Measurements from ENCODE around the gene SLC39A13. TPM values are rescaled to one million over a fixed set of nuclear protein-coding genes. Genes with fewer than 3 reads are reported as not detected.

Gene SLC39A13
- total and polyA plus RNA-seq, 2 of the 13 experiments (the other 11 are each of a cell fraction or from before 2014, with no cell fraction given) = 15.3 to 30.5 TPM

DNA sequence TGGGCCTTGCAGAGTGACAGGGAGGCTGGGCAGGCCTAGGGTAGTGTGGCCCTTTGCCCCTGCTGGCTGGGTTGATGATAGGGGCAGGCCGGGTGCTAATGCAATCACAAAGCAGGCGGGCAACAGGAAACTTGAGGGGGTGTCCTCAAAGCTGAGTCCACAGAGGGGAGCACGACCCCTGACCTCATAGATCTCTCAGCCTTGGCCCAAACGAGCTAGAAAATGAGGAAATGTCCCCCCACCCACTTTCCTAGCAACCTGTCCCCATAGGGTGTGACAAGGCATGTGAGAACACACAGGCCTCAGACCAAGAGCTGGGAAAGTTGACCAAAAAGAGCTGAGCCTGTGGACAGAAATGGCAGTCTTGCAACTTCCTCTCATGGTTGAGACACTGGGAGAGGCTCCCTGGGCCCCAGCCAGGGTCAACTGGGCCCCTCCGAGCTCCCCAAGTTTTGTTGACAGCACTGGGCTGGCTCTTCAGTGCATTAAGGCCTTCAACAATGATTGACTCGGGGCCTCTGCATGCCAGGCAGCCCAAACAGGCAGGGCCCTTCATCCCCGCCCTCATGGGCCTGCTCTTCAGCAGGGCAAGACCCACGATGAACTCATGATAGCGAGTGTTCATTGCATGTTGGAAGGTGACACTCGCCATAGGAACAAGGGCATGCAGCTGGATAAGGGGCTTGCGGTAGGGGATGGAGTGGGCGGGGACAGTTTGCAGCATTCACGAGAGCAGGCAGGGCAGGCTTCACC is 20.3 kb upstream of the SLC39A13 start (continued):
- no peak for TF ChIP-seq JUNB (CRISPR knock-in tag; IDR thresholded peaks at IDR 0.05; ENCODE audit: borderline replicate concordance)
- no peak for TF ChIP-seq ZBTB20 (CRISPR knock-in tag; IDR thresholded peaks at IDR 0.05; ENCODE audit: borderline replicate concordance, low read depth)
- no peak for TF ChIP-seq ZMYM3 (CRISPR knock-in tag; IDR thresholded peaks at IDR 0.05)
- peak; percentile 41 for TF ChIP-seq PHF8 (CRISPR knock-in tag; IDR thresholded peaks at IDR 0.05)
- TF ChIP-seq NCOA2 (CRISPR knock-in tag; IDR thresholded peaks at IDR 0.05) = no peak
- TF ChIP-seq, protein P1, sequence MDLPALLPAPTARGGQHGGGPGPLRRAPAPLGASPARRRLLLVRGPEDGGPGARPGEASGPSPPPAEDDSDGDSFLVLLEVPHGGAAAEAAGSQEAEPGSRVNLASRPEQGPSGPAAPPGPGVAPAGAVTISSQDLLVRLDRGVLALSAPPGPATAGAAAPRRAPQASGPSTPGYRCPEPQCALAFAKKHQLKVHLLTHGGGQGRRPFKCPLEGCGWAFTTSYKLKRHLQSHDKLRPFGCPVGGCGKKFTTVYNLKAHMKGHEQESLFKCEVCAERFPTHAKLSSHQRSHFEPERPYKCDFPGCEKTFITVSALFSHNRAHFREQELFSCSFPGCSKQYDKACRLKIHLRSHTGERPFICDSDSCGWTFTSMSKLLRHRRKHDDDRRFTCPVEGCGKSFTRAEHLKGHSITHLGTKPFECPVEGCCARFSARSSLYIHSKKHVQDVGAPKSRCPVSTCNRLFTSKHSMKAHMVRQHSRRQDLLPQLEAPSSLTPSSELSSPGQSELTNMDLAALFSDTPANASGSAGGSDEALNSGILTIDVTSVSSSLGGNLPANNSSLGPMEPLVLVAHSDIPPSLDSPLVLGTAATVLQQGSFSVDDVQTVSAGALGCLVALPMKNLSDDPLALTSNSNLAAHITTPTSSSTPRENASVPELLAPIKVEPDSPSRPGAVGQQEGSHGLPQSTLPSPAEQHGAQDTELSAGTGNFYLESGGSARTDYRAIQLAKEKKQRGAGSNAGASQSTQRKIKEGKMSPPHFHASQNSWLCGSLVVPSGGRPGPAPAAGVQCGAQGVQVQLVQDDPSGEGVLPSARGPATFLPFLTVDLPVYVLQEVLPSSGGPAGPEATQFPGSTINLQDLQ (CRISPR knock-in tag; IDR thresholded peaks at IDR 0.05) = no peak
- TF ChIP-seq, protein P2, sequence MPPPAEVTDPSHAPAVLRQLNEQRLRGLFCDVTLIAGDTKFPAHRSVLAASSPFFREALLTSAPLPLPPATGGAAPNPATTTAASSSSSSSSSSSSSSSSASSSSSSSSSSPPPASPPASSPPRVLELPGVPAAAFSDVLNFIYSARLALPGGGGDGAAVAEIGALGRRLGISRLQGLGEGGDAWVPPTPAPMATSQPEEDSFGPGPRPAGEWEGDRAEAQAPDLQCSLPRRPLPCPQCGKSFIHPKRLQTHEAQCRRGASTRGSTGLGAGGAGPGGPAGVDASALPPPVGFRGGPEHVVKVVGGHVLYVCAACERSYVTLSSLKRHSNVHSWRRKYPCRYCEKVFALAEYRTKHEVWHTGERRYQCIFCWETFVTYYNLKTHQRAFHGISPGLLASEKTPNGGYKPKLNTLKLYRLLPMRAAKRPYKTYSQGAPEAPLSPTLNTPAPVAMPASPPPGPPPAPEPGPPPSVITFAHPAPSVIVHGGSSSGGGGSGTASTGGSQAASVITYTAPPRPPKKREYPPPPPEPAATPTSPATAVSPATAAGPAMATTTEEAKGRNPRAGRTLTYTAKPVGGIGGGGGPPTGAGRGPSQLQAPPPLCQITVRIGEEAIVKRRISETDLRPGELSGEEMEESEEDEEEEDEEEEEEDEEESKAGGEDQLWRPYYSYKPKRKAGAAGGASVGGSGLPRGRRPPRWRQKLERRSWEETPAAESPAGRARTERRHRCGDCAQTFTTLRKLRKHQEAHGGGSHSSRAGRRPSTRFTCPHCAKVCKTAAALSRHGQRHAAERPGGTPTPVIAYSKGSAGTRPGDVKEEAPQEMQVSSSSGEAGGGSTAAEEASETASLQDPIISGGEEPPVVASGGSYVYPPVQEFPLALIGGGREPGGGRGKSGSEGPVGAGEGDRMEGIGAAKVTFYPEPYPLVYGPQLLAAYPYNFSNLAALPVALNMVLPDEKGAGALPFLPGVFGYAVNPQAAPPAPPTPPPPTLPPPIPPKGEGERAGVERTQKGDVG (CRISPR knock-in tag; IDR thresholded peaks at IDR 0.05; ENCODE audit: borderline replicate concordance) = no peak
- TF ChIP-seq ZBTB3 (CRISPR knock-in tag; IDR thresholded peaks at IDR 0.05; ENCODE audit: borderline replicate concordance, low read depth) = no peak
- no peak for TF ChIP-seq MTA3 (CRISPR knock-in tag; IDR thresholded peaks at IDR 0.05)
- TF ChIP-seq, protein P3, sequence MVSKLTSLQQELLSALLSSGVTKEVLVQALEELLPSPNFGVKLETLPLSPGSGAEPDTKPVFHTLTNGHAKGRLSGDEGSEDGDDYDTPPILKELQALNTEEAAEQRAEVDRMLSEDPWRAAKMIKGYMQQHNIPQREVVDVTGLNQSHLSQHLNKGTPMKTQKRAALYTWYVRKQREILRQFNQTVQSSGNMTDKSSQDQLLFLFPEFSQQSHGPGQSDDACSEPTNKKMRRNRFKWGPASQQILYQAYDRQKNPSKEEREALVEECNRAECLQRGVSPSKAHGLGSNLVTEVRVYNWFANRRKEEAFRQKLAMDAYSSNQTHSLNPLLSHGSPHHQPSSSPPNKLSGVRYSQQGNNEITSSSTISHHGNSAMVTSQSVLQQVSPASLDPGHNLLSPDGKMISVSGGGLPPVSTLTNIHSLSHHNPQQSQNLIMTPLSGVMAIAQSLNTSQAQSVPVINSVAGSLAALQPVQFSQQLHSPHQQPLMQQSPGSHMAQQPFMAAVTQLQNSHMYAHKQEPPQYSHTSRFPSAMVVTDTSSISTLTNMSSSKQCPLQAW (CRISPR knock-in tag; IDR thresholded peaks at IDR 0.05) = no peak
- TF ChIP-seq, protein P4, sequence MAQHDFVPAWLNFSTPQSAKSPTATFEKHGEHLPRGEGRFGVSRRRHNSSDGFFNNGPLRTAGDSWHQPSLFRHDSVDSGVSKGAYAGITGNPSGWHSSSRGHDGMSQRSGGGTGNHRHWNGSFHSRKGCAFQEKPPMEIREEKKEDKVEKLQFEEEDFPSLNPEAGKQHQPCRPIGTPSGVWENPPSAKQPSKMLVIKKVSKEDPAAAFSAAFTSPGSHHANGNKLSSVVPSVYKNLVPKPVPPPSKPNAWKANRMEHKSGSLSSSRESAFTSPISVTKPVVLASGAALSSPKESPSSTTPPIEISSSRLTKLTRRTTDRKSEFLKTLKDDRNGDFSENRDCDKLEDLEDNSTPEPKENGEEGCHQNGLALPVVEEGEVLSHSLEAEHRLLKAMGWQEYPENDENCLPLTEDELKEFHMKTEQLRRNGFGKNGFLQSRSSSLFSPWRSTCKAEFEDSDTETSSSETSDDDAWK (CRISPR knock-in tag; IDR thresholded peaks at IDR 0.05) = no peak
- 0 out of 2 replicates have a peak, but pooled peaks have one; percentile 21 for TF ChIP-seq NR2C2 (CRISPR knock-in tag; IDR thresholded peaks at IDR 0.05; ENCODE audit: borderline replicate concordance)
- no peak for TF ChIP-seq FOXP1 (IDR thresholded peaks at IDR 0.05)
- no peak for TF ChIP-seq FOXP1 (CRISPR knock-in tag; IDR thresholded peaks at IDR 0.05)
- no peak for TF ChIP-seq LCORL (IDR thresholded peaks at IDR 0.05)
- 0 out of 2 replicates have a peak, but pooled peaks have one; percentile 32 for TF ChIP-seq LCORL (CRISPR knock-in tag; IDR thresholded peaks at IDR 0.05)
- no peak for TF ChIP-seq MIXL1 (CRISPR knock-in tag; IDR thresholded peaks at IDR 0.05)
- TF ChIP-seq ZNF3 (CRISPR knock-in tag; IDR thresholded peaks at IDR 0.05) = no peak
- TF ChIP-seq MYNN (CRISPR knock-in tag; IDR thresholded peaks at IDR 0.05; ENCODE audit: low read depth) = no peak
- TF ChIP-seq CBX1 (IDR thresholded peaks at IDR 0.05; ENCODE audit: low read depth) = no peak
- TF ChIP-seq ZFY (CRISPR knock-in tag; IDR thresholded peaks at IDR 0.05) = peak; percentile 59
- TF ChIP-seq ETV5 (CRISPR knock-in tag; IDR thresholded peaks at IDR 0.05; ENCODE audit: borderline replicate concordance) = no peak
- TF ChIP-seq ZNF441 (CRISPR knock-in tag; IDR thresholded peaks at IDR 0.05; ENCODE audit: borderline replicate concordance) = no peak
